NCI-H146 (cell line): ENCODE results near the gene C16orf54.
A peak's percentile ranks its signal among the peaks of the same experiment; 100 is the strongest.
"Not testable (repeated sequence)": the region's sequence is repeated elsewhere in the genome, so short reads cannot be mapped to it uniquely, and the experiment has no call there.

Experiments
- DNase-seq: peaks from one replicate; lab custom pipeline; 2025; lab: John Stamatoyannopoulos, UW

C16orf54 gene

GRCh38 chr16:29707160-29707559 lies 38.6 kb downstream of the C16orf54 start:
- not testable (repeated sequence) for DNase-seq

GRCh38 chr16:29705030-29705429 lies 40.8 kb downstream of the C16orf54 start:
- DNase-seq = no peak

DNA sequence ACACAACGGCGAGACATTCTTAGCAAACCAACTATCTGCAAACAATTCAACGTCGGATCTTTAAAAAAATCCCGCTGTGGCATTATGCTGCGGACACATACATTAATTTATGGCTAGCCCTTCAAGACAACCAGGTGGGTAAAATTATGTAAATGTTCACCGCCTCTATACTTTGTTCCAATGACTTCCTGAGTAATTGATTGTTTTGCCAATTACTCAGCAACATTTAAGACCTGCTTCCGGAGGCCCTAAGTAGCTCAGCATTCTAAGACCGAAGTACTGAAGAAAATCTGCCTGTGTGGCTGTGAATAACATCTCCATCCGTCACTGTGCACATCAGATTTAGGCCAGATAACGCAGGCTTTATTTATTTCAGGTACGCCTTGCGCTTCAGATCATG lies 43.5 kb downstream of the C16orf54 start:
- DNase-seq = peak; percentile 46

DNA sequence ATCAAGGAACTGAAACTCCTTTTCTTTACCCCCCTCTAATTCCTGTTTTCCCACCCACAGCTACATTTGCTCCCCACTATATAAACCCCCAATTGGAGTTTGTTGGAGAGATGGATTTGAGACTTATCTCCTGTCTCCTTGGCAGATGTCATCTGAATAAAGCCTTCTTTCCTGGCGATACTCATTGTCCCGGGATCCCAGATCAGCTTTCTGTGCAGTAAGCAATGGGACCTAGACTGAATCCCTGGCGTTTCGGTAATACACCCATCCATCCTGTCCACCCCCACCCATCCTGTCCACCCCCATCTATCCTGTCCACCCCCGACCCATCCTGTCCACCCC lies 44.6 kb downstream of the C16orf54 start:
- no peak for DNase-seq

DNA sequence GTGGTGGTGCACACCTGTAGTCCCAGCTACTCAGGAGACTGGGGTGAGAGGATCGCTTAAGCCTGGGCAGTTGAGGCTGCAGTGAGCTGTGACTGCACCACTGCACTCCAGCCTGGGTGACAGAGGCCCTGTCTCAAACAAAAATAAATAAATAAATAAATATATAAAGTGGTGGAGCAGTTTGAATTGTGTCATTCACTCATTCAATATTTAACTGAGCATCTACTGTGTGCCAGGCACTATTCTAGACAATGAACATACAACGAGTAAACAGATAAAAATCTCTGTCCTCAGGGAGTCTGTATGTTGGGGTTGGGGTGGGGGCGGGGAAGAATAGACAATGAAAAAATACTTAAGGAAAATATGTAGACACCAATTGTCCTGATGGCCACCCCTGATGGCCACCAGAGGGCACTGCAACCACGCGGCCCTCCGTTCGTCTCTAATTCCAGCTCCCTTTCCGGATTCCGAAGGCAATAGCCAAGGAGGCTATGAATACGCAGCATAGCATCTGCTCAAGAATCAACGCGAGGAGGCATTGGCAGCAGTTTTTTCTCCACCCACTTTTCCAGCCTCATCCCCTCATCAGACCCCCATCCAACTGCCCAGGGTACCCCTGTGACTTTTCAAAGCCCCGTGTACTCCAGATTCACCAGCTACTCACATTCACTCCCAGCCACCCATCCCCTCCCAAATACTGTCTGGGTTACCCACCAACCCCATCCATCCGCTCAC lies 45.4 kb downstream of the C16orf54 start:
- peak; percentile 85 for DNase-seq

- DNase-seq = no peak
Measured at GRCh38 chr16:29699324-29700219, 46.2 kb downstream of the C16orf54 start.

- DNase-seq = no peak
Measured at GRCh38 chr16:29698484-29699323, 47.1 kb downstream of the C16orf54 start.

GRCh38 chr16:29698042-29698441 lies 47.7 kb downstream of the C16orf54 start:
- DNase-seq = no peak

GRCh38 chr16:29697391-29697790 lies 48.4 kb downstream of the C16orf54 start:
- DNase-seq = no peak

- no peak for DNase-seq
Measured at GRCh38 chr16:29696881-29697331, 48.9 kb downstream of the C16orf54 start.

- DNase-seq = not testable (repeated sequence)
Measured at GRCh38 chr16:29695675-29696074, 50.1 kb downstream of the C16orf54 start.

GRCh38 chr16:29694384-29695195 lies 51.2 kb downstream of the C16orf54 start:
- no peak for DNase-seq

- DNase-seq = not testable (repeated sequence)
Measured at GRCh38 chr16:29692606-29693005, 53.2 kb downstream of the C16orf54 start.
